ENCODE results near the gene PLPPR1.

DNA sequence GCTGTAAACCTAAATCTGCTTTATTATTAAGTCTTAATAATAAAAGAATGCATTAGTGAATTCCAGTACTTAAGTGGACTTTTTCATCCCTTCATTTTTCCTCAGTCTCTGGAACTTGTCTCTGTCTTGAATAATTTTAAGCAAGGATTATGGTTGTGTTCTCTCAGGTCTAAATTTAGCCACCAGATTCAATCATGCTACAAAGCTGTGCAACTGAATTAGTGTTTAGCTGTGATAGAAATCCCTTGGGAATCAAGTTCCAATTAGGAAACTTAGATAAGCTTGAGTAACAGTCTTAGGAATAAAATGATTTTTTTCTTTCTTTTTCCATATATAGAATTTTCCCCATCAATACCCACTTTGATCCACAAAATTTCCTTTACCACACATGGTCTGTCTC, 104.3 kb downstream of the PLPPR1 start:
- no peak for TF ChIP-seq POLR2A (IDR thresholded peaks at IDR 0.05)
- TF ChIP-seq, protein P1, sequence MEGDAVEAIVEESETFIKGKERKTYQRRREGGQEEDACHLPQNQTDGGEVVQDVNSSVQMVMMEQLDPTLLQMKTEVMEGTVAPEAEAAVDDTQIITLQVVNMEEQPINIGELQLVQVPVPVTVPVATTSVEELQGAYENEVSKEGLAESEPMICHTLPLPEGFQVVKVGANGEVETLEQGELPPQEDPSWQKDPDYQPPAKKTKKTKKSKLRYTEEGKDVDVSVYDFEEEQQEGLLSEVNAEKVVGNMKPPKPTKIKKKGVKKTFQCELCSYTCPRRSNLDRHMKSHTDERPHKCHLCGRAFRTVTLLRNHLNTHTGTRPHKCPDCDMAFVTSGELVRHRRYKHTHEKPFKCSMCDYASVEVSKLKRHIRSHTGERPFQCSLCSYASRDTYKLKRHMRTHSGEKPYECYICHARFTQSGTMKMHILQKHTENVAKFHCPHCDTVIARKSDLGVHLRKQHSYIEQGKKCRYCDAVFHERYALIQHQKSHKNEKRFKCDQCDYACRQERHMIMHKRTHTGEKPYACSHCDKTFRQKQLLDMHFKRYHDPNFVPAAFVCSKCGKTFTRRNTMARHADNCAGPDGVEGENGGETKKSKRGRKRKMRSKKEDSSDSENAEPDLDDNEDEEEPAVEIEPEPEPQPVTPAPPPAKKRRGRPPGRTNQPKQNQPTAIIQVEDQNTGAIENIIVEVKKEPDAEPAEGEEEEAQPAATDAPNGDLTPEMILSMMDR (IDR thresholded peaks at IDR 0.05): no peak
